ENCODE results near the gene SON.

Gene SON

GRCh38 chr21:33552093-33552998 is 9.5 kb downstream of the SON start:
- Histone ChIP-seq H4K91ac (ENCODE audit: low read depth, low read length, poor library complexity) (no peak overlapping the region), H3K18ac (ENCODE audit: low read length) (no peak overlapping the region), H3K36me3 (replicated peaks in 1 of 2; ENCODE audit: control insufficient read depth in 2 of 2, insufficient read depth in 2 of 2, low read length in 2 of 2) (peaks cover 56 to 98% of the 10 kb centered on the region in 2 donors), H2BK5ac (ENCODE audit: low read length) (no peak overlapping the region), H3K4me1 (ENCODE audit: control insufficient read depth in 2 of 2, insufficient read depth in 1 of 2, low read depth in 1 of 2, low read length in 2 of 2) (no peaks in the 10 kb centered on the region), H2BK15ac (ENCODE audit: low read length) (no peak overlapping the region), H4K8ac (ENCODE audit: low read depth, low read length) (no peak overlapping the region), H3K4me2 (ENCODE audit: insufficient read depth, low read length, poor library complexity, severe bottlenecking) (no peak overlapping the region), H3K4me3 (ENCODE audit: low read length in 2 of 2) (no peak overlapping the region), H3K27me3 (ENCODE audit: control insufficient read depth in 3 of 3, insufficient read depth in 3 of 3, low read depth in 1 of 3, low read length in 3 of 3) (no peaks in the 10 kb centered on the region), H2AK5ac (ENCODE audit: low read depth, low read length) (no peak overlapping the region), H3K27ac (replicated peaks; ENCODE audit: low read length) (no peak overlapping the region), H2AFZ (ENCODE audit: low read length) (no peak overlapping the region), H3K9ac (ENCODE audit: low read depth, low read length, poor library complexity) (no peak overlapping the region), H3K79me1 (ENCODE audit: low read depth, low read length) (peaks cover 18% of the 10 kb centered on the region), H3K23ac (ENCODE audit: low read depth, low read length, poor library complexity) (no peak overlapping the region), H2BK12ac (ENCODE audit: low read length) (no peak overlapping the region), H2BK120ac (ENCODE audit: low read depth, low read length) (no peak overlapping the region), H3K4ac (ENCODE audit: low read length) (no peak overlapping the region), H3K14ac (ENCODE audit: low read length) (no peak overlapping the region), H3K9me3 (replicated peaks in 1 of 2; ENCODE audit: control insufficient read depth in 2 of 2, insufficient read depth in 1 of 2, low read depth in 1 of 2, low read length in 2 of 2) (peaks cover 6 to 35% of the 10 kb centered on the region in 2 donors)
- WGBS, 2 donors (ENCODE audit: extremely low coverage in 2 of 2, insufficient read length in 2 of 2, insufficient replicate concordance in 1 of 2), result no CpG with 5 or more reads among the region's 24 CpGs
- DNase-seq (ENCODE audit: low spot score), result no peak

GRCh38 chr21:33552999-33553598 is 10.3 kb downstream of the SON start:
- no peak overlapping the region for H3K14ac ChIP-seq (ENCODE audit: low read length)
- WGBS, 2 donors (ENCODE audit: extremely low coverage in 2 of 2, insufficient read length in 2 of 2, insufficient replicate concordance in 1 of 2), result no CpG with 5 or more reads among the region's 12 CpGs
- H2AFZ ChIP-seq (ENCODE audit: low read length), result no peak overlapping the region
- H2BK5ac ChIP-seq (ENCODE audit: low read length), result no peak overlapping the region
- H3K9me3 ChIP-seq (replicated peaks in 1 of 2; ENCODE audit: control insufficient read depth in 2 of 2, insufficient read depth in 1 of 2, low read depth in 1 of 2, low read length in 2 of 2), result peaks cover 6 to 35% of the 10 kb centered on the region in 2 donors
- H2BK12ac ChIP-seq (ENCODE audit: low read length), result no peak overlapping the region
- H3K4me1 ChIP-seq (ENCODE audit: control insufficient read depth in 2 of 2, insufficient read depth in 1 of 2, low read depth in 1 of 2, low read length in 2 of 2), result no peaks in the 10 kb centered on the region
- peaks cover 18% of the 10 kb centered on the region for H3K79me1 ChIP-seq (ENCODE audit: low read depth, low read length)
- H3K23ac ChIP-seq (ENCODE audit: low read depth, low read length, poor library complexity), result no peak overlapping the region
- no peaks in the 10 kb centered on the region for H3K27me3 ChIP-seq (ENCODE audit: control insufficient read depth in 3 of 3, insufficient read depth in 3 of 3, low read depth in 1 of 3, low read length in 3 of 3)
- H3K4ac ChIP-seq (ENCODE audit: low read length), result no peak overlapping the region
- no peak for DNase-seq (ENCODE audit: low spot score)
- H3K4me3 ChIP-seq (ENCODE audit: low read length in 2 of 2), result no peak overlapping the region
- H3K4me2 ChIP-seq (ENCODE audit: insufficient read depth, low read length, poor library complexity, severe bottlenecking), result no peak overlapping the region
- no peak overlapping the region for H3K18ac ChIP-seq (ENCODE audit: low read length)
- H2AK5ac ChIP-seq (ENCODE audit: low read depth, low read length), result no peak overlapping the region
- H4K91ac ChIP-seq (ENCODE audit: low read depth, low read length, poor library complexity), result no peak overlapping the region
- no peak overlapping the region for H3K27ac ChIP-seq (replicated peaks; ENCODE audit: low read length)
- H4K8ac ChIP-seq (ENCODE audit: low read depth, low read length), result no peak overlapping the region
- no peak overlapping the region for H2BK15ac ChIP-seq (ENCODE audit: low read length)
- no peak overlapping the region for H3K9ac ChIP-seq (ENCODE audit: low read depth, low read length, poor library complexity)
- H2BK120ac ChIP-seq (ENCODE audit: low read depth, low read length), result no peak overlapping the region
- peaks cover 59 to 98% of the 10 kb centered on the region in 2 donors for H3K36me3 ChIP-seq (replicated peaks in 1 of 2; ENCODE audit: control insufficient read depth in 2 of 2, insufficient read depth in 2 of 2, low read length in 2 of 2)

GRCh38 chr21:33554236-33554981 is 11.6 kb downstream of the SON start:
- Histone ChIP-seq H2AK5ac (ENCODE audit: low read depth, low read length) (no peak overlapping the region), H3K4ac (ENCODE audit: low read length) (no peak overlapping the region), H3K14ac (ENCODE audit: low read length) (no peak overlapping the region), H3K4me2 (ENCODE audit: insufficient read depth, low read length, poor library complexity, severe bottlenecking) (no peak overlapping the region), H2BK5ac (ENCODE audit: low read length) (no peak overlapping the region), H3K27ac (replicated peaks; ENCODE audit: low read length) (no peak overlapping the region), H3K4me3 (ENCODE audit: low read length in 2 of 2) (no peak overlapping the region), H2AFZ (ENCODE audit: low read length) (no peak overlapping the region), H3K18ac (ENCODE audit: low read length) (no peak overlapping the region), H3K4me1 (ENCODE audit: control insufficient read depth in 2 of 2, insufficient read depth in 1 of 2, low read depth in 1 of 2, low read length in 2 of 2) (no peaks in the 10 kb centered on the region), H3K36me3 (replicated peaks in 1 of 2; ENCODE audit: control insufficient read depth in 2 of 2, insufficient read depth in 2 of 2, low read length in 2 of 2) (peaks cover 62 to 98% of the 10 kb centered on the region in 2 donors), H2BK12ac (ENCODE audit: low read length) (no peak overlapping the region), H4K91ac (ENCODE audit: low read depth, low read length, poor library complexity) (no peak overlapping the region), H3K79me1 (ENCODE audit: low read depth, low read length) (peaks cover 18% of the 10 kb centered on the region), H2BK15ac (ENCODE audit: low read length) (no peak overlapping the region), H4K8ac (ENCODE audit: low read depth, low read length) (no peak overlapping the region), H3K23ac (ENCODE audit: low read depth, low read length, poor library complexity) (no peak overlapping the region), H2BK120ac (ENCODE audit: low read depth, low read length) (no peak overlapping the region), H3K9ac (ENCODE audit: low read depth, low read length, poor library complexity) (no peak overlapping the region), H3K27me3 (ENCODE audit: control insufficient read depth in 3 of 3, insufficient read depth in 3 of 3, low read depth in 1 of 3, low read length in 3 of 3) (no peaks in the 10 kb centered on the region), H3K9me3 (replicated peaks in 1 of 2; ENCODE audit: control insufficient read depth in 2 of 2, insufficient read depth in 1 of 2, low read depth in 1 of 2, low read length in 2 of 2) (peaks cover 6 to 39% of the 10 kb centered on the region in 2 donors)
- no CpG with 5 or more reads among the region's 18 CpGs for WGBS, 2 donors (ENCODE audit: extremely low coverage in 2 of 2, insufficient read length in 2 of 2, insufficient replicate concordance in 1 of 2)
- DNase-seq (ENCODE audit: low spot score), result no peak

- Histone ChIP-seq H3K4me3 (ENCODE audit: low read length in 2 of 2) (no peak overlapping the region), H3K23ac (ENCODE audit: low read depth, low read length, poor library complexity) (no peak overlapping the region), H2BK12ac (ENCODE audit: low read length) (no peak overlapping the region), H3K27ac (replicated peaks; ENCODE audit: low read length) (no peak overlapping the region), H3K4me2 (ENCODE audit: insufficient read depth, low read length, poor library complexity, severe bottlenecking) (no peak overlapping the region), H3K14ac (ENCODE audit: low read length) (no peak overlapping the region), H2AK5ac (ENCODE audit: low read depth, low read length) (no peak overlapping the region), H4K8ac (ENCODE audit: low read depth, low read length) (no peak overlapping the region), H3K4ac (ENCODE audit: low read length) (no peak overlapping the region), H3K18ac (ENCODE audit: low read length) (no peak overlapping the region), H3K27me3 (ENCODE audit: control insufficient read depth in 3 of 3, insufficient read depth in 3 of 3, low read depth in 1 of 3, low read length in 3 of 3) (no peaks in the 10 kb centered on the region), H2BK5ac (ENCODE audit: low read length) (no peak overlapping the region), H3K36me3 (replicated peaks in 1 of 2; ENCODE audit: control insufficient read depth in 2 of 2, insufficient read depth in 2 of 2, low read length in 2 of 2) (peaks cover 60 to 98% of the 10 kb centered on the region in 2 donors), H2AFZ (ENCODE audit: low read length) (no peak overlapping the region), H2BK15ac (ENCODE audit: low read length) (no peak overlapping the region), H4K91ac (ENCODE audit: low read depth, low read length, poor library complexity) (no peak overlapping the region), H3K9ac (ENCODE audit: low read depth, low read length, poor library complexity) (no peak overlapping the region), H2BK120ac (ENCODE audit: low read depth, low read length) (no peak overlapping the region), H3K9me3 (replicated peaks in 1 of 2; ENCODE audit: control insufficient read depth in 2 of 2, insufficient read depth in 1 of 2, low read depth in 1 of 2, low read length in 2 of 2) (peaks cover 6 to 39% of the 10 kb centered on the region in 2 donors), H3K4me1 (ENCODE audit: control insufficient read depth in 2 of 2, insufficient read depth in 1 of 2, low read depth in 1 of 2, low read length in 2 of 2) (no peaks in the 10 kb centered on the region), H3K79me1 (ENCODE audit: low read depth, low read length) (peaks cover 19% of the 10 kb centered on the region)
- WGBS, 2 donors (ENCODE audit: extremely low coverage in 2 of 2, insufficient read length in 2 of 2, insufficient replicate concordance in 1 of 2), result no CpG with 5 or more reads among the region's 32 CpGs
- no peak for DNase-seq (ENCODE audit: low spot score)
Measured at GRCh38 chr21:33554982-33555344, 12.1 kb downstream of the SON start.
